Measurements from ENCODE around the gene CIT. TPM values are rescaled to one million over a fixed set of nuclear protein-coding genes. Genes with fewer than 3 reads are reported as not detected.

CIT gene
- total RNA-seq, 2 experiments from 2014 or later: 1.3 to 1.9 TPM

- POLR2A ChIA-PET: no interaction called here
- no peaks in the 10 kb centered on the region for H3K9me3 Mint-ChIP-seq
- no peaks in the 10 kb centered on the region for H3K36me3 Mint-ChIP-seq (ENCODE audit: low read depth)
- intact Hi-C loops (cut with DNase I, micrococcal nuclease): no loop called here
- CTCF ChIA-PET: no interaction called here
- no peak overlapping the region for H3K27ac Mint-ChIP-seq
- TF ChIP-seq, protein P1, sequence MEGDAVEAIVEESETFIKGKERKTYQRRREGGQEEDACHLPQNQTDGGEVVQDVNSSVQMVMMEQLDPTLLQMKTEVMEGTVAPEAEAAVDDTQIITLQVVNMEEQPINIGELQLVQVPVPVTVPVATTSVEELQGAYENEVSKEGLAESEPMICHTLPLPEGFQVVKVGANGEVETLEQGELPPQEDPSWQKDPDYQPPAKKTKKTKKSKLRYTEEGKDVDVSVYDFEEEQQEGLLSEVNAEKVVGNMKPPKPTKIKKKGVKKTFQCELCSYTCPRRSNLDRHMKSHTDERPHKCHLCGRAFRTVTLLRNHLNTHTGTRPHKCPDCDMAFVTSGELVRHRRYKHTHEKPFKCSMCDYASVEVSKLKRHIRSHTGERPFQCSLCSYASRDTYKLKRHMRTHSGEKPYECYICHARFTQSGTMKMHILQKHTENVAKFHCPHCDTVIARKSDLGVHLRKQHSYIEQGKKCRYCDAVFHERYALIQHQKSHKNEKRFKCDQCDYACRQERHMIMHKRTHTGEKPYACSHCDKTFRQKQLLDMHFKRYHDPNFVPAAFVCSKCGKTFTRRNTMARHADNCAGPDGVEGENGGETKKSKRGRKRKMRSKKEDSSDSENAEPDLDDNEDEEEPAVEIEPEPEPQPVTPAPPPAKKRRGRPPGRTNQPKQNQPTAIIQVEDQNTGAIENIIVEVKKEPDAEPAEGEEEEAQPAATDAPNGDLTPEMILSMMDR (IDR thresholded peaks at IDR 0.05): no peak
- DNase-seq (no peak), ATAC-seq (ENCODE audit: poor library complexity) (no peak)
- Histone ChIP-seq H3K4me1 (ENCODE audit: insufficient read depth, low read length) (no peaks in the 10 kb centered on the region), H3K9me3 (ENCODE audit: control insufficient read depth in 1 of 2, insufficient read depth in 1 of 2, low read length in 2 of 2) (no peaks in the 10 kb centered on the region), H3K36me3 (ENCODE audit: insufficient read depth, low read length) (no peaks in the 10 kb centered on the region), H3K4me3 (ENCODE audit: low read length) (no peak overlapping the region), H3K27ac (ENCODE audit: low read depth in 1 of 2, low read length in 2 of 2) (no peak overlapping the region), H3K27me3 (ENCODE audit: control insufficient read depth in 1 of 2, insufficient read depth in 2 of 2, low read length in 2 of 2) (no peaks in the 10 kb centered on the region)
- no peaks in the 10 kb centered on the region for H3K27me3 Mint-ChIP-seq
- no peaks in the 10 kb centered on the region for H3K4me1 Mint-ChIP-seq (ENCODE audit: low read depth)
- H3K4me3 Mint-ChIP-seq: no peak overlapping the region
Measured at GRCh38 chr12:119730381-119730780, 146.7 kb downstream of the CIT start.

- H3K4me3 Mint-ChIP-seq: no peak overlapping the region
- ChIA-PET POLR2A (no interaction called here), CTCF (no interaction called here)
- H3K4me1 Mint-ChIP-seq (ENCODE audit: low read depth): no peaks in the 10 kb centered on the region
- TF ChIP-seq, protein P1 (IDR thresholded peaks at IDR 0.05): no peak
- no peak for ATAC-seq (ENCODE audit: poor library complexity)
- no peaks in the 10 kb centered on the region for H3K36me3 ChIP-seq (ENCODE audit: insufficient read depth, low read length)
- no peak overlapping the region for H3K27ac ChIP-seq (ENCODE audit: low read depth in 1 of 2, low read length in 2 of 2)
- H3K36me3 Mint-ChIP-seq (ENCODE audit: low read depth): no peaks in the 10 kb centered on the region
- no peaks in the 10 kb centered on the region for H3K27me3 ChIP-seq (ENCODE audit: control insufficient read depth in 1 of 2, insufficient read depth in 2 of 2, low read length in 2 of 2)
- H3K4me3 ChIP-seq (ENCODE audit: low read length): no peak overlapping the region
- H3K9me3 Mint-ChIP-seq: no peaks in the 10 kb centered on the region
- intact Hi-C loops (cut with DNase I, micrococcal nuclease): no loop called here
- no peak overlapping the region for H3K27ac Mint-ChIP-seq
- DNase-seq: no peak
- H3K9me3 ChIP-seq (ENCODE audit: control insufficient read depth in 1 of 2, insufficient read depth in 1 of 2, low read length in 2 of 2): no peaks in the 10 kb centered on the region
- no peaks in the 10 kb centered on the region for H3K4me1 ChIP-seq (ENCODE audit: insufficient read depth, low read length)
- no peaks in the 10 kb centered on the region for H3K27me3 Mint-ChIP-seq
Measured at GRCh38 chr12:119729871-119730270, 147.2 kb downstream of the CIT start.

- Histone ChIP-seq H3K36me3 (ENCODE audit: insufficient read depth, low read length) (no peaks in the 10 kb centered on the region), H3K4me1 (ENCODE audit: insufficient read depth, low read length) (no peaks in the 10 kb centered on the region), H3K27me3 (ENCODE audit: control insufficient read depth in 1 of 2, insufficient read depth in 2 of 2, low read length in 2 of 2) (no peaks in the 10 kb centered on the region), H3K4me3 (ENCODE audit: low read length) (no peak overlapping the region), H3K9me3 (ENCODE audit: control insufficient read depth in 1 of 2, insufficient read depth in 1 of 2, low read length in 2 of 2) (no peaks in the 10 kb centered on the region), H3K27ac (ENCODE audit: low read depth in 1 of 2, low read length in 2 of 2) (no peak overlapping the region)
- TF ChIP-seq, protein P1 (IDR thresholded peaks at IDR 0.05): no peak
- intact Hi-C loops (cut with DNase I, micrococcal nuclease): no loop called here
- Mint-ChIP-seq H3K4me1 (ENCODE audit: low read depth) (no peaks in the 10 kb centered on the region), H3K4me3 (no peak overlapping the region), H3K9me3 (no peaks in the 10 kb centered on the region), H3K36me3 (ENCODE audit: low read depth) (no peaks in the 10 kb centered on the region), H3K27me3 (no peaks in the 10 kb centered on the region), H3K27ac (no peak overlapping the region)
- no peak for DNase-seq
- no peak for ATAC-seq (ENCODE audit: poor library complexity)
- ChIA-PET POLR2A (no interaction called here), CTCF (no interaction called here)
Measured at GRCh38 chr12:119728444-119728745, 148.7 kb downstream of the CIT start.

Measured in CD4-positive, alpha-beta T cell (primary cell).